Measurements from ENCODE around the gene HP.

Gene HP

GRCh38 chr16:72025404-72026114, 28.7 kb upstream of the HP start:
- Histone ChIP-seq H3K4me1 (ENCODE audit: insufficient read depth, low read length) (no peaks in the 10 kb centered on the region), H3K9ac (ENCODE audit: low read depth, low read length) (no peak overlapping the region), H3K9me3 (ENCODE audit: control insufficient read depth, insufficient read depth, low read length) (no peaks in the 10 kb centered on the region), H3K36me3 (ENCODE audit: insufficient read depth, low read length) (peaks cover 3% of the 10 kb centered on the region; the same call in 1 of the 2 replicates)

- peaks cover 3% of the 10 kb centered on the region; the same call in 1 of the 2 replicates for H3K36me3 ChIP-seq (ENCODE audit: insufficient read depth, low read length)
- no peaks in the 10 kb centered on the region for H3K9me3 ChIP-seq (ENCODE audit: control insufficient read depth, insufficient read depth, low read length)
- no peaks in the 10 kb centered on the region for H3K4me1 ChIP-seq (ENCODE audit: insufficient read depth, low read length)
- no peak overlapping the region for H3K9ac ChIP-seq (ENCODE audit: low read depth, low read length)
Observed at GRCh38 chr16:72027669-72028378, 26.5 kb upstream of the HP start.

- Histone ChIP-seq H3K9ac (ENCODE audit: low read depth, low read length) (no peak overlapping the region), H3K36me3 (ENCODE audit: insufficient read depth, low read length) (0 out of 2 replicates have a peak, but pooled peaks cover 3% of the 10 kb centered on the region), H3K4me1 (ENCODE audit: insufficient read depth, low read length) (no peaks in the 10 kb centered on the region), H3K9me3 (ENCODE audit: control insufficient read depth, insufficient read depth, low read length) (no peaks in the 10 kb centered on the region)
Observed at GRCh38 chr16:72029567-72030271, 24.6 kb upstream of the HP start.

- no peaks in the 10 kb centered on the region for H3K36me3 ChIP-seq (ENCODE audit: insufficient read depth, low read length)
- no peaks in the 10 kb centered on the region for H3K9me3 ChIP-seq (ENCODE audit: control insufficient read depth, insufficient read depth, low read length)
- no peaks in the 10 kb centered on the region; the same call in 1 of the 2 replicates for H3K4me1 ChIP-seq (ENCODE audit: insufficient read depth, low read length)
- no peak overlapping the region for H3K9ac ChIP-seq (ENCODE audit: low read depth, low read length)
Observed at GRCh38 chr16:72033437-72033836, 20.9 kb upstream of the HP start.

GRCh38 chr16:72036098-72036497, 18.2 kb upstream of the HP start:
- H3K9ac ChIP-seq (ENCODE audit: low read depth, low read length): no peak overlapping the region
- no peaks in the 10 kb centered on the region for H3K36me3 ChIP-seq (ENCODE audit: insufficient read depth, low read length)
- no peaks in the 10 kb centered on the region for H3K9me3 ChIP-seq (ENCODE audit: control insufficient read depth, insufficient read depth, low read length)

GRCh38 chr16:72042157-72042660, 12.1 kb upstream of the HP start:
- Histone ChIP-seq H3K9ac (ENCODE audit: low read depth, low read length) (no peak overlapping the region), H3K36me3 (ENCODE audit: insufficient read depth, low read length) (no peaks in the 10 kb centered on the region), H3K4me1 (ENCODE audit: insufficient read depth, low read length) (no peaks in the 10 kb centered on the region), H3K9me3 (ENCODE audit: control insufficient read depth, insufficient read depth, low read length) (no peaks in the 10 kb centered on the region)

More at GRCh38 chr16:72036098-72036497, 18.2 kb upstream of the HP start:
- no peaks in the 10 kb centered on the region; the same call in 1 of the 2 replicates for H3K4me1 ChIP-seq (ENCODE audit: insufficient read depth, low read length)

- no peaks in the 10 kb centered on the region for H3K9me3 ChIP-seq (ENCODE audit: control insufficient read depth, insufficient read depth, low read length)
- no peak overlapping the region for H3K9ac ChIP-seq (ENCODE audit: low read depth, low read length)
- H3K36me3 ChIP-seq (ENCODE audit: insufficient read depth, low read length): no peaks in the 10 kb centered on the region
- H3K4me1 ChIP-seq (ENCODE audit: insufficient read depth, low read length): no peaks in the 10 kb centered on the region
Observed at GRCh38 chr16:72043058-72043457, 11.2 kb upstream of the HP start.

- no peaks in the 10 kb centered on the region for H3K36me3 ChIP-seq (ENCODE audit: insufficient read depth, low read length)
- H3K9me3 ChIP-seq (ENCODE audit: control insufficient read depth, insufficient read depth, low read length): no peaks in the 10 kb centered on the region
- no peaks in the 10 kb centered on the region for H3K4me1 ChIP-seq (ENCODE audit: insufficient read depth, low read length)
- no peak overlapping the region for H3K9ac ChIP-seq (ENCODE audit: low read depth, low read length)
Observed at GRCh38 chr16:72043539-72043938, 10.8 kb upstream of the HP start.

GRCh38 chr16:72044296-72044695, 10.0 kb upstream of the HP start:
- H3K4me1 ChIP-seq (ENCODE audit: insufficient read depth, low read length): no peaks in the 10 kb centered on the region
- no peaks in the 10 kb centered on the region for H3K36me3 ChIP-seq (ENCODE audit: insufficient read depth, low read length)
- H3K9ac ChIP-seq (ENCODE audit: low read depth, low read length): no peak overlapping the region
- H3K9me3 ChIP-seq (ENCODE audit: control insufficient read depth, insufficient read depth, low read length): no peaks in the 10 kb centered on the region

- no peak overlapping the region for H3K9ac ChIP-seq (ENCODE audit: low read depth, low read length)
- no peaks in the 10 kb centered on the region for H3K9me3 ChIP-seq (ENCODE audit: control insufficient read depth, insufficient read depth, low read length)
- no peaks in the 10 kb centered on the region for H3K4me1 ChIP-seq (ENCODE audit: insufficient read depth, low read length)
- H3K36me3 ChIP-seq (ENCODE audit: insufficient read depth, low read length): no peaks in the 10 kb centered on the region
Observed at GRCh38 chr16:72044825-72045359, 9.4 kb upstream of the HP start.

GRCh38 chr16:72049110-72049509, 5.2 kb upstream of the HP start:
- H3K4me1 ChIP-seq (ENCODE audit: insufficient read depth, low read length): no peaks in the 10 kb centered on the region
- no peak overlapping the region for H3K9ac ChIP-seq (ENCODE audit: low read depth, low read length)
- no peaks in the 10 kb centered on the region for H3K9me3 ChIP-seq (ENCODE audit: control insufficient read depth, insufficient read depth, low read length)

GRCh38 chr16:72050769-72051464, 3.4 kb upstream of the HP start:
- H3K9me3 ChIP-seq (ENCODE audit: control insufficient read depth, insufficient read depth, low read length): no peaks in the 10 kb centered on the region
- H3K4me1 ChIP-seq (ENCODE audit: insufficient read depth, low read length): no peaks in the 10 kb centered on the region
- H3K36me3 ChIP-seq (ENCODE audit: insufficient read depth, low read length): no peaks in the 10 kb centered on the region
- no peak overlapping the region for H3K9ac ChIP-seq (ENCODE audit: low read depth, low read length)

More at GRCh38 chr16:72049110-72049509, 5.2 kb upstream of the HP start:
- H3K36me3 ChIP-seq (ENCODE audit: insufficient read depth, low read length): no peaks in the 10 kb centered on the region

GRCh38 chr16:72051818-72052217, 2.5 kb upstream of the HP start:
- Histone ChIP-seq H3K4me1 (ENCODE audit: insufficient read depth, low read length) (no peaks in the 10 kb centered on the region), H3K9me3 (ENCODE audit: control insufficient read depth, insufficient read depth, low read length) (no peaks in the 10 kb centered on the region), H3K36me3 (ENCODE audit: insufficient read depth, low read length) (no peaks in the 10 kb centered on the region), H3K9ac (ENCODE audit: low read depth, low read length) (no peak overlapping the region)

- Histone ChIP-seq H3K36me3 (ENCODE audit: insufficient read depth, low read length) (no peaks in the 10 kb centered on the region), H3K9me3 (ENCODE audit: control insufficient read depth, insufficient read depth, low read length) (no peaks in the 10 kb centered on the region), H3K9ac (ENCODE audit: low read depth, low read length) (no peak overlapping the region), H3K4me1 (ENCODE audit: insufficient read depth, low read length) (no peaks in the 10 kb centered on the region)
Observed at GRCh38 chr16:72055911-72056310, 1.6 kb downstream of the HP start.
